GM21576 (cell line): ENCODE results near the gene PDXDC1.
"Not testable (repeated sequence)": the region's sequence is repeated elsewhere in the genome, so short reads cannot be mapped to it uniquely, and the experiment has no call there.

ENCODE experiments used
- ATAC-seq: cut with Tn5 transposase; IDR thresholded peaks from one replicate; pipeline ENCODE4 v1.9.1; 2021; ENCODE audit warnings: mild to moderate bottlenecking, moderate library complexity; ENCODE audit not compliant: unreplicated experiment

Gene PDXDC1

DNA sequence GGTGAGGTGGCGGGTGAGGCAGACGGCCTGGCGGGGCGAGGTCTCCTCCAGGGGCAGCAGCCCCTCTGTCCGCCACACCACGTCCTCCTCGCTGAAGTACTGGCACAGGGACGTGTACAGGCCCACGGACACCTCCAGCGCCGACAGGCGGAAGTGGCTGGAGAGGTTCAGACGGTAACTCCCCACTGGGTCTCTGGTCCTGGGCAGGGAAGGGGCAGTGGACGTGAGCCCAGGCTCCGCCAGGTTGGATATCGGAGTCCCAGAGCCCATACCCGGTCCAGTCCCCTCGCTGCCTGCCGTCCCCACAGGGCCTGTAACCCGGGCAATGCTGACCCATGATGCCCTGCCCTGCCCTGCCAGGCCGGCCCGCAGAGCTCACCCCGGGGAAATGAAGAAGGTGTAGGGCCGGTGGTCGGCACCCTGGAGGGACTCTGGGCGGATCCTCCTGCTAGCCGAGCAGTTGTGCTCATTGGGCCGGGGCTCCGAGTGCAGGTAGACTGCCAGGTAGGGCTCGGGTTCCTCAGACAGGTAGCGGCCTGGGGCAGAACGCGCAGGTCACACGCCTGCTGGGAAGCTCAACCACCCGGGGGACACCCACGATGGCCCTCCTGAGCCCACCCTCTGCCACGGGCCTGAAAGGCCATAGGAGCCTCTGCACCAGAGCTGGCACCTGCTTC lies 155.6 kb downstream of the PDXDC1 start:
- ATAC-seq = not testable (repeated sequence)

- not testable (repeated sequence) for ATAC-seq
These were observed 156.3 kb downstream of the PDXDC1 start for GRCh38 chr16:15130943-15131700.

DNA sequence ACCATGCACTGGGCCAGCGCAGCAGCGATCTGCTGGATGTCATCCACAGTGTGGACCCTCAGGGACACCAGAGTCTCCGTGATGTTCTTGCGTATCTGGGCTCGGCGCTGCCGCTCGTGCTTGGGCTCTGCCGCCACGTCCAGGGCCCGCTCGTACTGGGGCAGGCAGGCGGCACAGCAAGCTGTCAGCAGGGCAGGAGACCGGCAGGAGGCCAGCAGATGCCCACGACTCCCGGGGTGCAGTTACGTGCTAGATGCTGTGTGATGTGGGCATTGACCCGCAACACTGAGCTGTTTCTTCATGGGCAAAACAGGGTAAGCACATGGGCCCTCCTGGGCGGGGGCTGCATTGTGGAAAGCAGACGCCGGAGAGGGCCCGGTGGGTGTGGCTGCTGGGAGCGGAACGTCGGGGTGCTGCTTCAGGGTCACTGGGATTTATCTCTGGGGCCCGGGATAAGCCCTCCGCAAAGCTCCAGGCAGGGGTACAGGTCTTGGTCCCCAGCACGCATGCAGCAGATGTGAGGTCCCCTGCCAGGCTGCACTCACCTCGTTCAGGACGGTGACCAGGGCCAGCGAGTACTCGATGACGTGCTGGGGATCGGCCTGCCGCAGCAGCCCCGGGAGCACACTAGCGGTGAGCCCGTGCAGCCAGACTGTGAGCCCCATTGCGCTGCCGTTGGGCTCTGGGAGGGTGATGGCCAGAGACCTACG lies 158.0 kb downstream of the PDXDC1 start:
- not testable (repeated sequence) for ATAC-seq

DNA sequence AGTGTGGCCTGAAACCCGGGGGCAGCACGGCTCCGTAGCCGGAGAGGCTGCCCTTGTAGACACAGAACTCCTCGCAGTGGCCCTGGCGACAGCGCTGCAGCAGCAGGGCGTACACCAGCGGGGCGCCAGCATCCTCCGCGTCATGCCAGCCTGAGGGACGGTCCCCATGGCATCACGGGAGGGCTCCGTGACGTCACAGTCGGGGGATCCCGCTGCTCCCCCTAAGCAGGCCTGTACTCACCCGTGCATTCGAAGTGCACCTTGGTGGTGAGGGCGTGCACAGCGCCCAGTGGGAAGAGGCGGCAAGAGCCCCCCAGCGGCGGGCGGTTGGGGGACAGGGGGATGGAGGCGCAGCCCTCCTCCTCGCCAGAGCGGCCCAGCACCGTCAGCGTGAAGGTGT lies 158.7 kb downstream of the PDXDC1 start:
- ATAC-seq = not testable (repeated sequence)

DNA sequence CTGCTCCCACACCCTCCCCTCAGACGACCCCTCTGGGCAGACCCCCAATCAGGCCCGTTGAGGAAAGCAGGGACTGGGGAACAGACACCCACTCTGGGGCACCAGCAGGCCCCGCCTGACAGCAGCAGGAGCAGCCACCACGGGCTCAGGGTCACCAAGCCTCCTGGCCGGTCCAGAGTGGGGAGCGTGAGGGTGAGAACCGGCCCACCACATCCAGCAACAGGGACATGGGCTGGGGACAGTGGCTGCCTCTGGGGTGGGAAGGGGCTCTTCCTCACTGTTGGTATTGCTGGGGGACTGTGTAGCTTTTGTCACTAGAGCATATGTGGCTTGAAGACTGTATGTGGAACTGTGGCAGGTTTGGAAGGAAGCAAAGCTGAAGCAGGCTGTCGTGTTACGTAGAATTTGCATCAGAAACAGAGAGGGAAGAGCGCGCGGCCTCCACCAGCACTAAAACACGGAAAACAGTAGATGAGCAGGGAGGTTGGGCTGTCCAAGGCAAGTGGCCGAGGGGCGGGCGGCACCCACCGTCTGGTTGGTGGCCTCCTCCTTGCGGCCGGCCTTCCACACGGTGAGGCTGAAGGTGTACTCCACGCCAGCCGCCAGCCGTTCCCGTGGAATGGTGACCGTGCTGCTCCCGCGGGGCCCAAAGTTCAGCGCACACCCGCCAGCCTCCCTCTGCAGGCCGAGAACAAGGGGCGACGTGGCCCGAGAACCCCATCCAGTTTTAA lies 160.1 kb downstream of the PDXDC1 start:
- ATAC-seq = not testable (repeated sequence)

DNA sequence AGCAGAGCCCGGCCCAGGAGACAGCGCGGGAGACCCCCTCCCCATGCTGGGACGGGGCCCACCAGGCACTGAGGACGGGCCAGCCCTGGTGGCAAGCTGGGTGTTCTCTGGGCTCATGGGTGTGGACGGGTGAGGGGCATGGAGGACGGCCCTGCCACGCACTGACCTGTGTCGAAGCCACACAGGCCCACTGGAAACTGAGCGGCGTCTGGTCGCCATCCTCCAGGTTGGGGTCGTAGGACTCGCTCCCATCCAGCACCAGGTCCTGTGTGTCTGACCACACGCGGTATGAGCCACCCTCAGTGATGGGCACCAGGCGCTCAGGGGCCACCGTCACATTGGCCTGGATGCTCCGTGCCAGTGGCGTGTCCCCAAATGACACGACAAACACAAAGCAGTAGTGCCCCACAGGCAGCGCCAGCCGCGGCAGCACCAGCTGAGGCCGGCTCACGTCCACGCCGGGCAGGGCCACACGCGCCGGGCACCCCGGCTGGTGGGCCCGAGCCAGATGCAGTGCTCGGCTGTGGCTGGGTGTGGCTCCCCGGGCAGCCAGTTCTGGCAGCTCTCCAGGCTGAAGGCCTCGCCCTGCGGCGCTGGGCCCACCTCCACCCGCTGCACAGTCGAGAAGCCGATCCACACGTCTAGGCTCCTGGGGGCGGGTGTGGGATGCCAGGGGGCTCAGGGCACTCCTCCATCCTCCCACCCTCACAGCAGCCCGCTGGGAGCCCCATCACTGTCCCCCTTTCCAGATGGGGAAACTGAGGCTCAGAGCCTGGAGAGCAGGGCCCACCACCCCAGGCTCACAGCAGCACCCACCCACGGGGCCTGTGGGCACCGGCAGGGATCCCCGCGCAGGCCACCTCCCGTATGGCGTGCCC lies 160.9 kb downstream of the PDXDC1 start:
- not testable (repeated sequence) for ATAC-seq

- not testable (repeated sequence) for ATAC-seq
These were observed 162.7 kb downstream of the PDXDC1 start for GRCh38 chr16:15137514-15137913.

GRCh38 chr16:15140444-15141365 lies 165.9 kb downstream of the PDXDC1 start:
- not testable (repeated sequence) for ATAC-seq

DNA sequence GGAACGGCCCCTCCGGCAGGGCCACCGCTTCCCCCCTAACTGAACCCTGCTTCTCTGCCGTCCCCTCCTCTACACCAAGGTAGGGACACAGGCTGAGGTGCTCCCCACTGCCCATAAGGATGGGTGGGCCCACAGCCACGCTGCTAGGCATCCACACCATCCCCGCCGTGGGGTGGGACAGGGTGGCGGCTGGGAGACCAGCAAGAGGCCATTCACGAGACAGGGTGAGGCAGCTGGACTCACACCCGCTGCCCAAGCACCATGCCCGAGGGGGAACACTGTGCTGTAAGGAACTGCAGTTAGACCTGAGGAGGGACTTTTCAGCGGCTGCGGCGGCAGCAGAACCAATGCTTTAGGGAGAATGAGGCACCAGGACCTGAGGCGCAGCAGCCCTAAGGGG lies 166.8 kb downstream of the PDXDC1 start:
- ATAC-seq = no peak

DNA sequence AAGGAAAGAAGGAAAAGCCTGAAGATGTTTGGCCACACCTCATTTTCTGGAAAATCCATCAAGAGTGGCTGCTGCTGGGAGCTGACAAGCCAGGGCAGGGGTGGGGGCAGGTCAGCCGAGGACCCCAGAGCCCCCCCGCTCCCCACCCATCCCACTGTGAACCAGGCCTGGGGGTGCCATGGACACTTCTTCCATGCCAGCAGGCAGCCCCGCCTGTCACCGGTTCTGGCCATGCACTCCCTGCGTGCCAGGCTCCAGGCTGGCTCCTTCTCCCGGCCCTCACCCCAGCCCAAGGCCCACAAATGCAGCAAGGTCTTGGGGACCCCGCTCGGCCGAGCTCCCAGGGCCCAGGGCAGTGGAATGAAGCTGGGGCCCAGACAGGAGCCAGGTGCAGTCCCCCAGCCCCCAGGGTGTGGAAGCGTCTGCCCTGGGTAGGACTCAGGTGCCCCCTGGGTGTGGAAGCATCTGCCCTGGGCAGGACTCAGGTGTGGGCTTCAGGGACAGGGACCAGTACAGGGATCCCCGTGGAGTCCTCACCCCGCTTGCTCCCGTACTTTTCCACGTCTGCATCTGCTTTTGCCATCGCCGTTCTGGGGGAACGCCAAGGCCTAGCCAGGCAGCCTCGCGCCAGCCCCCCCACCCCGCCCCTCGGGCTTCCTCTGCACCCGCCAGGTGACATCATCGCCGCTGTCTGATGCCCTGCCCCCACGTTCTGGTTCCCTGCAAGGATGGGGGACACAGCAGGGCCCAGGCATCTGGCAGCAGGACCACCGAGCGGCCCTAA lies 167.5 kb downstream of the PDXDC1 start:
- not testable (repeated sequence) for ATAC-seq

DNA sequence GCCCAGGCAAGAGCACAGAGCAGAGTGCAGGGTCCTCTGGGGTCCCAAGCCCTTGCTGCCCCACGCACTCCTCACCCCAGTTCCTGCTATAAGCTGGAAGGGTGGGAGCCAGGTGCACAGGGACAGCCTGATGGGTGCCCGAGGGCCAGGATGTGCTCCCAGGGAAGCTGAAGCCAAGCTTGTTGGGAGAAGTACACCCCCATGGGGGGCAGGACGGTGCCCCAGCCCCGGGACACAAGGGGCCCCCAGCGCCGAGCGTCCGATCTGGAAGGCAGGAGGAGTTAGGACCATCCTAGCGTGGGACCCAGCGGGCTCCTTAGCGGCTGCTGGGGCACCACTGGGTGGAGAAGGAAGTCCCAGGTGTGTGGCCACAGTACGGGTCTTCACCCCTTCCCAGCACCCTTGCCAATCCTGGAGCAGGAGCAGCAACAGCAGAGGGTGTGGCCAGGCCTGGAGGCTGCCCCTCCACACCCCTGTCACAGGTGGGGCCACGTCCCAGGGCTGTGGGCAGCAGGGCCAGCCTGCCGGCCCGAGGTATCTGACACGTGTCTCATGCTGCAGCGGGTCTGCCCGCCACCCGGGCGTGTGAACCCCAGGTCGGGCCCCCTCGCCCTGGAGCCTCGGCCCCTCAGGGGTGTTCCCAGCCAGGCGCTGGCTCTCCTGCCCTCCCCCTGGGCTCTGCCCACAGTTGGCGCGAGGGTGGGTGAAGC lies 168.2 kb downstream of the PDXDC1 start:
- not testable (repeated sequence) for ATAC-seq

- not testable (repeated sequence) for ATAC-seq
These were observed 168.8 kb downstream of the PDXDC1 start for GRCh38 chr16:15143601-15144091.

DNA sequence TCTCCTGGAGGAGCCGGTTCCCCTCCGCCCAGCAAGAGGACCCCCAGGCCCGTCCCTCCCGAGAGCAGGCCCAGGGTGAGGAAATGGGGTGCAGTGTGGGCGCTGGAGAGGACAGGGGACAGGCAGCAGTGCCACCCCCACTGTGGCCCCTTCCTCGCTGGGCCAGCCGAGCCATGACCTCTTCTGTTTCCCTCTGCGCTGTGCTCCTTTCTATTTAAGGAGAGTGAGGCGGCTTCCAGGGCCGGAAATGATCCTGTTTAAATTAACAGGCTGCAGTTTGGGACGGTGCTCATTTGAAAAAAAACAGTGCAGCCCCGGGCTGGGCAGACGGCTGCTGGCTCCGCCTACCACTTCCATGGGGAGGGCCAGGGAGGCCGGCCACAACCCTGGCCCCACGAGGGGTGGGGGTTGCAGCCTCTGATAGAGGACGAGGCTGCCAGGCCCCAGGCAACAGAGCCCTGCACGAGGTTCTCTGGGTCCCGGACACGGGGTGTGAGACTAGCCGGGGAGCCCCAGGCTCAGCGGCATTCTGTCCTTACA lies 169.3 kb downstream of the PDXDC1 start:
- ATAC-seq = not testable (repeated sequence)

DNA sequence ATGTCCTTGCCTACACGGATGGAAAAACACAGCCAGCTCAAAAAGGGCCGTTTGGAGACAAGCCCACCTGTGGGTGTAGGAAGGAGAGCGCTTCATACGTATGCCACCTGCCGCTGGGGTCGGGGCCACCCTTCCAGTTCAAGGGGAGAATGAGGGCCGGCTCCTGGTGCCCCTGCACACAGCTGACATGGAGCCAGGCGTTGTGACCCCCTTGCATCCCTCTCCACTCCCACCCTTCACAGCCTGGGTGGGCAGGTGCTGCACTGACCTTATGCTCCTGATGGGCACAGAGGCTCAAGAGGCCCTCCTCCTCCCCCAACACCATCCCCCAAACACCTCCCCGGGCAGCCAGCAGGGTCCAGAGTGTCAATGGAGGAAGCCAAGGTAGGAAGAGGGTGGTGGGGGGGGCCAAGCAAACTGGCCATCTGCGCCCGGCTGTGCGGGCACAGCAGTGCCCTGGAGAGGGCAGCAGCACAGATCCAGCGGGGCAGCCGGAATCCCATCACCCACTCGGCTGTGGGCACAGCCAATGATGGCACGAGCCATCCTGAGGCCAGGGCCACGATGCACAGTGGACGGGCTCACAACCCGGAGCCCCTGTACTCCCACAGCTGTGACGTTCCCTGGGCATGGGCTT lies 170.1 kb downstream of the PDXDC1 start:
- ATAC-seq = not testable (repeated sequence)

DNA sequence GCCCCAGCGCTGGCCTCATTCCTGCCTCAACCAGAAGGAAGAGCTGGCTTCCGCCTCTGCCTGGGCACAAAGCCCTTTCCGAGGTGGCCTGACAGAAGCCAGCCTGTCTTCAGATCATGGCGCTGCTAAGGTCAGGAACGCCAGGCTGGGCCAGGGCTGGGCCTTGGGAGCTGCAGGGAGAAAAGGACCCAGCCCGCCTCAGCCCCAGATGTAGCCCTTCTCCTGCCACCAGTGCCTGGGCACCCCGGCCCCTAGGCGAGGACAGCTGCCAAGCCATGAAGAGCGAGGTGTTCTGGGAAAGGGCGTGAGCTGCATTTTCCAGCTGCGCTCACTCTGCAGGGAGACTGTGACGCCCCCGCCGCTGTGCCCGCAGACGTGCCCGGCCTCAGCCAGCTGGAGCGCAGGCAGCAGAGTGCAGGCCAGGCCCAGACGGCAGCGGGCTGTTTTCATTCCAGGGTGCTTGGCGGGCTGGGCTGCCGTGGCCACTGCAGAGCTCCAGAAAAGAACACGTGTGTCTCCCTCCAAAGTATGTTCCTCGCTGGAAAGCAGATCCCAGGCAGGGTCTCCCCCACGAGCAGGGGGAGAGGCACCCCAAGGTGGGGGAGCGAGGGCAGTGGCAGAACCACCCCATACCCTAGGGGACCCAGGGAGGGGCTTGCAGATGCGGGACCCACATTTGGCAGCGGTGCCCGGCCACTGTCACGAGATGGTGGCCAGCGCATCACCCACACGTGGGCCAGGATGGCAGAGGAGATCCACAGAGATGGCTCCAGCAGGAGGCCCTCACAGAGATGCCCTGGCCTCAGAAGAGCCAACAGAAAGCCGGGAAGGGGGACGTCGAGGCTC lies 170.8 kb downstream of the PDXDC1 start:
- not testable (repeated sequence) for ATAC-seq

DNA sequence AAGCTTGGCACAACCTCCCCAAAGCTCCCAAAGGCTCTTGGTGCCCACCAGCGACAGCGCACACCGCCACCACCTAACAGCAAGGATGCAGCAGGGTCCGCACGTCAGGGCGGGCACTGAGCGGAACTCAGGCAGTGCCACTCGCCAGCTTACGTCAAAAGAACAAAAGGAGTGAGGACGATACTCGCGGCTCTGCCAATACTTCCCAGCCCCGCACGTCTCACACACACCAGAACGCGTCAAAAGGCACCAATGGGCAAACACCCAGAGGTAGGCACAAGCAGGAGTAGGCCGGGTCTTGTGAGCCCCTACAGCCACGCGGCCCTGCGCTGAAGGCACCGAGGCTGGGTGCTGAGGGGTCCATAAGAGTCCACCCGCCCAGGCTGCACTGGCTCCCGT lies 171.4 kb downstream of the PDXDC1 start:
- ATAC-seq = not testable (repeated sequence)
